ENCODE results near the gene SORT1.

DNA sequence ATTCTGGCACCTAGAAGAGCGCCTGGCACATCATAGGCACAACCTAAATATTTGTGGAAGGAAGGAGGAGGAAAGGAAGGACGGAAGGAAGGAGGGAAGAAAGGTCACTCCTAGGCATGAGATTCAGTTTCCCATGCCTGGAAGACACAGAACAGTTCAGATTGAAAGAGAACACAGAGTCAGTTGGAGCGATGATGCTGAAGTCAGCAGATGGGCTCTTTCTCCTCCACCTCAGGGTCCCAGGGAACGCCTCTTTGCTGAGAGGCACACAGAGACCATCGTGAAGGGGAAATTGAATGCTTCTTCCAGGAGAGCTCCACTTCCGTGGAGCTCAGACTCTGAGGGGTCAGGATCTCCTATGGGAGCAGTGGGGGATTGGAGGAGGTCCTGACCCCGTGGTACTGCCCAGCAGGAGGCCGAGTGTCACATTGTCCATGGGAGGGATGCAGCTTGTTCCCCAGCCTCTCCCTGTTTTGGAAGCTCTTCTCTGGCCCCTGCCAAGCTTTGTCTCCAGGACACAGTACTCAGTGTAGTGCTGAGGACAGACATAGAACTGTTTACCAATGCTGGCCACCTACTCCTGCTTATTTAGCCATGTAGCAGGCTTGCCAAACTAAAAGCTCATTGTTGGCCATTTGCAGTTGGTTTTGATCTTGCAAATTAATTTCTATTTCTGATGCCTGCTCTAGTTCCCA lies 93.3 kb downstream of the SORT1 start:
- no peak for TF ChIP-seq ARNTL (CRISPR knock-in tag; IDR thresholded peaks at IDR 0.05; ENCODE audit: borderline replicate concordance, low read depth)
- TF ChIP-seq SNAI2 (CRISPR knock-in tag; IDR thresholded peaks at IDR 0.05) = no peak
- no peak for TF ChIP-seq TSHZ2 (CRISPR knock-in tag; IDR thresholded peaks at IDR 0.05)
- TF ChIP-seq, protein P1, sequence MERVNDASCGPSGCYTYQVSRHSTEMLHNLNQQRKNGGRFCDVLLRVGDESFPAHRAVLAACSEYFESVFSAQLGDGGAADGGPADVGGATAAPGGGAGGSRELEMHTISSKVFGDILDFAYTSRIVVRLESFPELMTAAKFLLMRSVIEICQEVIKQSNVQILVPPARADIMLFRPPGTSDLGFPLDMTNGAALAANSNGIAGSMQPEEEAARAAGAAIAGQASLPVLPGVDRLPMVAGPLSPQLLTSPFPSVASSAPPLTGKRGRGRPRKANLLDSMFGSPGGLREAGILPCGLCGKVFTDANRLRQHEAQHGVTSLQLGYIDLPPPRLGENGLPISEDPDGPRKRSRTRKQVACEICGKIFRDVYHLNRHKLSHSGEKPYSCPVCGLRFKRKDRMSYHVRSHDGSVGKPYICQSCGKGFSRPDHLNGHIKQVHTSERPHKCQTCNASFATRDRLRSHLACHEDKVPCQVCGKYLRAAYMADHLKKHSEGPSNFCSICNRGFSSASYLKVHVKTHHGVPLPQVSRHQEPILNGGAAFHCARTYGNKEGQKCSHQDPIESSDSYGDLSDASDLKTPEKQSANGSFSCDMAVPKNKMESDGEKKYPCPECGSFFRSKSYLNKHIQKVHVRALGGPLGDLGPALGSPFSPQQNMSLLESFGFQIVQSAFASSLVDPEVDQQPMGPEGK (CRISPR knock-in tag; IDR thresholded peaks at IDR 0.05; ENCODE audit: borderline replicate concordance) = no peak
- TF ChIP-seq CSDC2 (CRISPR knock-in tag; IDR thresholded peaks at IDR 0.05) = no peak
- no peak for TF ChIP-seq BACH2 (CRISPR knock-in tag; IDR thresholded peaks at IDR 0.05; ENCODE audit: borderline replicate concordance)
- no peak for TF ChIP-seq ZFP3 (CRISPR knock-in tag; IDR thresholded peaks at IDR 0.05)
- no peak for TF ChIP-seq ZNF565 (CRISPR knock-in tag; conservative IDR thresholded peaks at IDR 0.05; ENCODE audit: low read depth)
- no peak for TF ChIP-seq ZFP30 (CRISPR knock-in tag; IDR thresholded peaks at IDR 0.05)
- TF ChIP-seq PPARA (CRISPR knock-in tag; IDR thresholded peaks at IDR 0.05; ENCODE audit: borderline replicate concordance) = no peak
- TF ChIP-seq ZC3H10 (CRISPR knock-in tag; IDR thresholded peaks at IDR 0.05) = no peak
- no peak for TF ChIP-seq OSR1 (CRISPR knock-in tag; IDR thresholded peaks at IDR 0.05)

Measured in SK-N-SH treated with all-trans-retinoic acid at 6 μM for 48 hours (cell line).